Fibroblast of lung (primary cell): ENCODE data around the gene B4GALT4. TPM values are rescaled to one million over a fixed set of nuclear protein-coding genes. Genes with fewer than 3 reads are reported as not detected.

Experiments
- DNase-seq, 2 donors: peaks; one replicate each; pipeline versions ENCODE4 v3.0.0 to v3.0.0-alpha.2; 2010; ENCODE audit warnings: low read depth in 2 of 2
- H2AFZ ChIP-seq: 2 replicates; pipeline ENCODE4 v1.5.1; 2012; ENCODE audit warnings: low read length, control low read depth, inconsistent platforms
- H3K27ac ChIP-seq: 2 replicates; pipeline ENCODE4 v1.5.1; 2011; ENCODE audit warnings: low read length, control low read depth; ENCODE audit not compliant: insufficient read depth
- H3K27me3 ChIP-seq: 2 replicates; pipeline ENCODE4 v1.5.1; 2011; ENCODE audit warnings: mild to moderate bottlenecking, low read length; ENCODE audit not compliant: control insufficient read depth, insufficient read depth
- H3K36me3 ChIP-seq: 2 replicates; pipeline ENCODE4 v1.5.1; 2011; ENCODE audit warnings: low read length; ENCODE audit not compliant: control insufficient read depth, insufficient read depth
- H3K4me1 ChIP-seq: 2 replicates; pipeline ENCODE4 v1.5.1; 2011; ENCODE audit warnings: low read length; ENCODE audit not compliant: control insufficient read depth, insufficient read depth; ENCODE audit errors: extremely low read depth
- H3K4me2 ChIP-seq: 2 replicates; pipeline ENCODE4 v1.5.1; 2011; ENCODE audit warnings: low read length, control low read depth; ENCODE audit not compliant: insufficient read depth; ENCODE audit errors: extremely low read depth
- H3K4me3 ChIP-seq, 4 experiments: fragments of 200-600 bp in 1 of 4; sonication (generic) in 1 of 4; replicated peaks in 1 of 4; 2 replicates each; pipeline ENCODE4 v1.5.1; 2011 to 2016; ENCODE audit warnings: low read length in 4 of 4, low read depth in 3 of 4, mild to moderate bottlenecking in 3 of 4, control low read depth in 2 of 4, inconsistent platforms in 1 of 4, mixed read lengths in 1 of 4; ENCODE audit not compliant: insufficient read depth in 1 of 4; ENCODE audit errors: control extremely low read depth in 1 of 4
- H3K79me2 ChIP-seq: 2 replicates; pipeline ENCODE4 v1.5.1; 2012; ENCODE audit warnings: mild to moderate bottlenecking, low read length, inconsistent platforms; ENCODE audit not compliant: control insufficient read depth, insufficient read depth
- H3K9ac ChIP-seq: 2 replicates; pipeline ENCODE4 v1.5.1; 2011; ENCODE audit warnings: mild to moderate bottlenecking, low read length, control low read depth; ENCODE audit not compliant: insufficient read depth
- H3K9me3 ChIP-seq: 2 replicates; pipeline ENCODE4 v1.5.1; 2012; ENCODE audit warnings: low read depth, low read length; ENCODE audit not compliant: control insufficient read depth, insufficient read depth
- H4K20me1 ChIP-seq: 2 replicates; pipeline ENCODE4 v1.5.1; 2011; ENCODE audit warnings: low read length; ENCODE audit not compliant: control insufficient read depth, insufficient read depth; ENCODE audit errors: extremely low read depth
- CTCF ChIP-seq, 2 donors: IDR thresholded peaks in 1 of 2; conservative IDR thresholded peaks in 1 of 2; 1 replicate in 1 of 2; 2 replicates in 1 of 2; pipeline ENCODE4 v1.5.1; 2011 to 2012; ENCODE audit warnings: low read length in 2 of 2, control low read depth in 1 of 2, inconsistent platforms in 1 of 2, low read depth in 1 of 2, mild to moderate bottlenecking in 1 of 2
- EZH2 ChIP-seq: IDR thresholded peaks from 2 replicates; pipeline ENCODE4 v1.5.1; 2012; ENCODE audit warnings: low read length, control low read depth, mild to moderate bottlenecking; ENCODE audit errors: missing control alignments
- polyA plus RNA-seq, 2 donors: library from polyadenylated mRNA; depleted of rRNA in 1 of 2; stranded (reverse) in 1 of 2; unstranded in 1 of 2; fragments of >200 nt; gene quantifications; 2 replicates each; pipeline ENCODE4 v1.2.1, GENCODE V29; 2011 to 2012; ENCODE audit warnings: missing spikeins in 1 of 2
- total RNA-seq: library from RNA; depleted of rRNA; stranded (reverse); fragments of >200 nt; gene quantifications from 2 replicates; pipeline ENCODE4 v1.2.1, GENCODE V29; 2014

Gene B4GALT4
- total and polyA plus RNA-seq, 2 donors (not counting 1 experiment from before 2014, with no cell fraction given) = 19.5 to 32.4 TPM

- H3K79me2 ChIP-seq = no peaks in the 10 kb centered on the region
- H3K9me3 ChIP-seq = no peaks in the 10 kb centered on the region
- no peaks in the 10 kb centered on the region for H4K20me1 ChIP-seq
- no peaks in the 10 kb centered on the region for H3K27me3 ChIP-seq
- no peak overlapping the region for H3K4me2 ChIP-seq
- no peak overlapping the region for H2AFZ ChIP-seq
- no peak for TF ChIP-seq CTCF (conservative IDR thresholded peaks at IDR 0.05 in 1 of 2, IDR thresholded peaks at IDR 0.05 in 1 of 2; ENCODE audit: low read depth in 1 of 2, low read length in 2 of 2)
- no peak for TF ChIP-seq EZH2
- H3K4me3 ChIP-seq = no peak overlapping the region
- H3K27ac ChIP-seq = no peak overlapping the region
- no peaks in the 10 kb centered on the region for H3K4me1 ChIP-seq
- H3K36me3 ChIP-seq = no peaks in the 10 kb centered on the region
- no peak overlapping the region for H3K9ac ChIP-seq
- peak in 1 of 2 donors; percentile 54 for DNase-seq
These were observed 46.2 kb downstream of the B4GALT4 start for GRCh38 chr3:119194237-119195150.

GRCh38 chr3:119191800-119192199, 48.9 kb downstream of the B4GALT4 start:
- no peaks in the 10 kb centered on the region for H3K27me3 ChIP-seq
- TF ChIP-seq EZH2 = no peak
- TF ChIP-seq CTCF (conservative IDR thresholded peaks at IDR 0.05 in 1 of 2, IDR thresholded peaks at IDR 0.05 in 1 of 2; ENCODE audit: low read depth in 1 of 2, low read length in 2 of 2) = no peak
- no peak overlapping the region for H3K4me3 ChIP-seq
- no peak overlapping the region for H3K4me2 ChIP-seq
- H3K4me1 ChIP-seq = no peaks in the 10 kb centered on the region
- no peak overlapping the region for H2AFZ ChIP-seq
- no peaks in the 10 kb centered on the region for H3K79me2 ChIP-seq
- H3K36me3 ChIP-seq = no peaks in the 10 kb centered on the region
- no peaks in the 10 kb centered on the region for H3K9me3 ChIP-seq
- H3K9ac ChIP-seq = no peak overlapping the region
- DNase-seq = no peak
- no peaks in the 10 kb centered on the region for H4K20me1 ChIP-seq
- no peak overlapping the region for H3K27ac ChIP-seq

GRCh38 chr3:119187266-119187665, 53.4 kb downstream of the B4GALT4 start:
- no peak overlapping the region for H3K9ac ChIP-seq
- TF ChIP-seq EZH2 (no peak), CTCF (conservative IDR thresholded peaks at IDR 0.05 in 1 of 2, IDR thresholded peaks at IDR 0.05 in 1 of 2; ENCODE audit: low read depth in 1 of 2, low read length in 2 of 2) (no peak)
- no peak overlapping the region for H3K4me2 ChIP-seq
- H3K27ac ChIP-seq = no peak overlapping the region
- H4K20me1 ChIP-seq = no peaks in the 10 kb centered on the region
- no peak overlapping the region for H2AFZ ChIP-seq
- H3K4me3 ChIP-seq = no peak overlapping the region
- no peaks in the 10 kb centered on the region for H3K9me3 ChIP-seq
- H3K27me3 ChIP-seq = no peaks in the 10 kb centered on the region
- H3K4me1 ChIP-seq = no peaks in the 10 kb centered on the region
- no peaks in the 10 kb centered on the region for H3K36me3 ChIP-seq
- DNase-seq = peak in 1 of 2 donors; percentile 34
- H3K79me2 ChIP-seq = no peaks in the 10 kb centered on the region
